Measurements from ENCODE around the gene AMFR. TPM values are rescaled to one million over a fixed set of nuclear protein-coding genes. Genes with fewer than 3 reads are reported as not detected.

The AMFR gene
- total RNA-seq, 1 experiment from 2014 or later, result 66.3 TPM

GRCh38 chr16:56336711-56337110 is 88.6 kb downstream of the AMFR start:
- TF ChIP-seq TCF7L2 (IDR thresholded peaks at IDR 0.05; ENCODE audit: borderline replicate concordance, extremely low read depth, insufficient read depth, insufficient read length) (no peak), JUND (IDR thresholded peaks at IDR 0.05) (no peak), FOSL1 (IDR thresholded peaks at IDR 0.05; ENCODE audit: low read depth) (no peak), ZNF274 (IDR thresholded peaks at IDR 0.05; ENCODE audit: low read depth, low read length) (no peak), SIN3A (IDR thresholded peaks at IDR 0.05; ENCODE audit: low read depth) (no peak), YY1 (IDR thresholded peaks at IDR 0.05; ENCODE audit: extremely low read depth, insufficient replicate concordance, low read depth, low read length) (no peak), EZH2 (IDR thresholded peaks at IDR 0.05) (no peak), CBX3 (IDR thresholded peaks at IDR 0.05; ENCODE audit: low read depth) (no peak), CEBPB (IDR thresholded peaks at IDR 0.05; ENCODE audit: low read depth) (no peak), ZFX (IDR thresholded peaks at IDR 0.05) (no peak), SRF (IDR thresholded peaks at IDR 0.05; ENCODE audit: low read depth) (no peak), ELF1 (IDR thresholded peaks at IDR 0.05; ENCODE audit: borderline replicate concordance, low read depth) (no peak), POLR2A (IDR thresholded peaks at IDR 0.05; ENCODE audit: borderline replicate concordance, extremely low read depth, insufficient read depth, insufficient read length) (no peak), RAD21 (IDR thresholded peaks at IDR 0.05; ENCODE audit: low read depth) (no peak), ATF3 (IDR thresholded peaks at IDR 0.05) (no peak)
- TF ChIP-seq, protein P1, sequence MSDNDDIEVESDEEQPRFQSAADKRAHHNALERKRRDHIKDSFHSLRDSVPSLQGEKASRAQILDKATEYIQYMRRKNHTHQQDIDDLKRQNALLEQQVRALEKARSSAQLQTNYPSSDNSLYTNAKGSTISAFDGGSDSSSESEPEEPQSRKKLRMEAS (IDR thresholded peaks at IDR 0.05), result no peak
- TF ChIP-seq, protein P2, sequence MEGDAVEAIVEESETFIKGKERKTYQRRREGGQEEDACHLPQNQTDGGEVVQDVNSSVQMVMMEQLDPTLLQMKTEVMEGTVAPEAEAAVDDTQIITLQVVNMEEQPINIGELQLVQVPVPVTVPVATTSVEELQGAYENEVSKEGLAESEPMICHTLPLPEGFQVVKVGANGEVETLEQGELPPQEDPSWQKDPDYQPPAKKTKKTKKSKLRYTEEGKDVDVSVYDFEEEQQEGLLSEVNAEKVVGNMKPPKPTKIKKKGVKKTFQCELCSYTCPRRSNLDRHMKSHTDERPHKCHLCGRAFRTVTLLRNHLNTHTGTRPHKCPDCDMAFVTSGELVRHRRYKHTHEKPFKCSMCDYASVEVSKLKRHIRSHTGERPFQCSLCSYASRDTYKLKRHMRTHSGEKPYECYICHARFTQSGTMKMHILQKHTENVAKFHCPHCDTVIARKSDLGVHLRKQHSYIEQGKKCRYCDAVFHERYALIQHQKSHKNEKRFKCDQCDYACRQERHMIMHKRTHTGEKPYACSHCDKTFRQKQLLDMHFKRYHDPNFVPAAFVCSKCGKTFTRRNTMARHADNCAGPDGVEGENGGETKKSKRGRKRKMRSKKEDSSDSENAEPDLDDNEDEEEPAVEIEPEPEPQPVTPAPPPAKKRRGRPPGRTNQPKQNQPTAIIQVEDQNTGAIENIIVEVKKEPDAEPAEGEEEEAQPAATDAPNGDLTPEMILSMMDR (IDR thresholded peaks at IDR 0.05 in 2 of 3, conservative IDR thresholded peaks at IDR 0.05 in 1 of 3; ENCODE audit: borderline replicate concordance in 1 of 3, insufficient read depth in 1 of 3, low read depth in 2 of 3, low read length in 2 of 3), result no peak
- intact Hi-C loops (cut with micrococcal nuclease), result loop anchor here (10.0 kb wide), 1 partner anchor 368 kb away; no protein-coding TSS in a partner anchor
- Histone ChIP-seq H3K36me3 (ENCODE audit: control insufficient read depth in 1 of 2, insufficient read depth in 2 of 2, low read length in 2 of 2) (no peaks in the 10 kb centered on the region), H3K4me3 (replicated peaks in 1 of 2; ENCODE audit: low read depth in 1 of 2, low read length in 2 of 2) (no peak overlapping the region), H4K20me1 (ENCODE audit: insufficient read depth) (no peaks in the 10 kb centered on the region), H3K79me2 (ENCODE audit: insufficient read depth, low read length) (no peaks in the 10 kb centered on the region), H3K4me1 (ENCODE audit: control insufficient read depth in 1 of 2, insufficient read depth in 2 of 2, low read length in 2 of 2) (peaks cover 3 to 11% of the 10 kb centered on the region in 2 experiments; a peak in 3 of 4 replicates), H2AFZ (ENCODE audit: low read depth, low read length, poor library complexity, severe bottlenecking) (no peak overlapping the region), H3K4me2 (ENCODE audit: low read length) (no peak overlapping the region), H3K9ac (ENCODE audit: low read length) (no peak overlapping the region), H3K27me3 (ENCODE audit: insufficient read depth, low read length) (no peaks in the 10 kb centered on the region), H3K27ac (ENCODE audit: low read depth, low read length) (no peak overlapping the region), H3K9me2 (ENCODE audit: insufficient read depth) (no peaks in the 10 kb centered on the region), H3K9me3 (ENCODE audit: control insufficient read depth in 1 of 2, insufficient read depth in 1 of 2, low read depth in 1 of 2, low read length in 2 of 2) (no peaks in the 10 kb centered on the region)
- ATAC-seq, result no peak
- RAD21 ChIA-PET (ENCODE audit: low non-redundant PET in 1 of 2, low total read pairs in 2 of 2, uncharacterized antibody in 2 of 2, unreplicated experiment in 2 of 2), result no interaction called here
- no TSS peak for BruUV-seq (replicated peaks)
- CTCF ChIA-PET, result no interaction called here
- DNase-seq (ENCODE audit: low read depth, low spot score), result no peak
- POLR2A ChIA-PET, result no interaction called here

Measured in HCT116 (cell line).